Medulla oblongata (tissue), 1 donor: ENCODE data around the gene POLR2F.
A peak's percentile ranks its signal among the peaks of the same experiment; 100 is the strongest.

Experiments
- DNase-seq: peaks from one replicate; pipeline ENCODE4 v3.0.0-alpha.2; 2015; ENCODE audit errors: extremely low spot score

POLR2F gene

GRCh38 chr22:37953437-37954179 lies at the start of gene POLR2F, which contains the start of gene C22orf23:
Gene POLR2F (plus strand): TSS chr22:37953699. CDS start chr22:37953788, 89 bp downstream.
Gene C22orf23 (minus strand): TSS chr22:37953601. CDS start chr22:37953149, 452 bp downstream.
- DNase-seq, result peak; percentile 98

- DNase-seq, result peak; percentile 80
Observed at GRCh38 chr22:37904572-37905533, 48.6 kb upstream of the POLR2F start.

- DNase-seq, result peak; percentile 58
Observed at GRCh38 chr22:37905534-37906363, 47.8 kb upstream of the POLR2F start, which contains the start of gene MICALL1. Gene MICALL1 (plus strand): TSS chr22:37906297. CDS start chr22:37906423, 126 bp downstream.

- DNase-seq, result no peak
Observed at GRCh38 chr22:37906364-37907008, 47.0 kb upstream of the POLR2F start.

- DNase-seq, result no peak
Observed at GRCh38 chr22:37907036-37907954, 46.2 kb upstream of the POLR2F start.

GRCh38 chr22:37909766-37910165 lies 43.7 kb upstream of the POLR2F start:
- no peak for DNase-seq

GRCh38 chr22:37910890-37911672 lies 42.4 kb upstream of the POLR2F start:
- DNase-seq, result no peak

- DNase-seq, result no peak
Observed at GRCh38 chr22:37911697-37912096, 41.8 kb upstream of the POLR2F start.

GRCh38 chr22:37912171-37912570 lies 41.3 kb upstream of the POLR2F start:
- DNase-seq, result no peak

- no peak for DNase-seq
Observed at GRCh38 chr22:37913233-37913721, 40.2 kb upstream of the POLR2F start.

GRCh38 chr22:37916311-37916710 lies 37.2 kb upstream of the POLR2F start:
- no peak for DNase-seq

GRCh38 chr22:37917874-37918548 lies 35.5 kb upstream of the POLR2F start:
- no peak for DNase-seq

- DNase-seq, result no peak
Observed at GRCh38 chr22:37918580-37919270, 34.8 kb upstream of the POLR2F start.

- no peak for DNase-seq
Observed at GRCh38 chr22:37920126-37920525, 33.4 kb upstream of the POLR2F start.

- no peak for DNase-seq
Observed at GRCh38 chr22:37922191-37922590, 31.3 kb upstream of the POLR2F start.

GRCh38 chr22:37923927-37924326 lies 29.6 kb upstream of the POLR2F start:
- no peak for DNase-seq

GRCh38 chr22:37924386-37925065 lies 29.0 kb upstream of the POLR2F start:
- DNase-seq, result no peak
